SK-N-SH treated with all-trans-retinoic acid at 6 μM for 48 hours (cell line): ENCODE results near the gene TREX2.
A peak's percentile ranks its signal among the peaks of the same experiment; 100 is the strongest.
"Not testable (repeated sequence)": the region's sequence is repeated elsewhere in the genome, so short reads cannot be mapped to it uniquely, and the experiment has no call there.

Experiments
- ATAC-seq: fragments of 200-7000 bp; cut with Tn5 transposase; 3 replicates; pipeline ENCODE4 v1.9.1; 2020; ENCODE audit warnings: mild to moderate bottlenecking, moderate library complexity
- ARNTL ChIP-seq: fragments of 450-650 bp; formaldehyde crosslinking; IDR thresholded peaks from 2 replicates; pipeline ENCODE4 v1.5.0; 2020; ENCODE audit warnings: low read depth, mild to moderate bottlenecking, moderate library complexity, borderline replicate concordance
- BACH2 ChIP-seq: fragments of 250-450 bp; sonication (Bioruptor Pico); IDR thresholded peaks from 2 replicates; pipeline ENCODE4 v1.9.0; 2021; ENCODE audit warnings: mild to moderate bottlenecking, borderline replicate concordance
- CSDC2 ChIP-seq: fragments of 250-450 bp; sonication (Bioruptor Pico); IDR thresholded peaks from 2 replicates; pipeline ENCODE4 v1.5.0; 2020; ENCODE audit warnings: mild to moderate bottlenecking, moderate library complexity
- GLIS3 ChIP-seq: fragments of 250-450 bp; sonication (Bioruptor Pico); IDR thresholded peaks from 2 replicates; pipeline ENCODE4 v1.5.0; 2020; ENCODE audit warnings: mild to moderate bottlenecking, moderate library complexity
- OSR1 ChIP-seq: fragments of 250-450 bp; sonication (Bioruptor Pico); IDR thresholded peaks from 2 replicates; pipeline ENCODE4 v1.8.0; 2022; ENCODE audit warnings: moderate library complexity, mild to moderate bottlenecking, inconsistent platforms
- PPARA ChIP-seq: fragments of 250-450 bp; sonication (Bioruptor Pico); IDR thresholded peaks from 2 replicates; pipeline ENCODE4 v1.5.0; 2020; ENCODE audit warnings: mild to moderate bottlenecking, borderline replicate concordance
- RARB ChIP-seq: fragments of 250-450 bp; sonication (Bioruptor Pico); IDR thresholded peaks from 2 replicates; pipeline ENCODE4 v1.8.0; 2021; ENCODE audit warnings: mild to moderate bottlenecking, moderate library complexity
- TOX ChIP-seq: fragments of 250-450 bp; sonication (Bioruptor Pico); IDR thresholded peaks from 2 replicates; pipeline ENCODE4 v1.8.0; 2021; ENCODE audit warnings: mild to moderate bottlenecking, moderate library complexity, borderline replicate concordance
- ZC3H10 ChIP-seq: fragments of 250-450 bp; sonication (Bioruptor Pico); IDR thresholded peaks from 2 replicates; pipeline ENCODE4 v1.5.1; 2021; ENCODE audit warnings: mild to moderate bottlenecking, moderate library complexity
- ZFP3 ChIP-seq: fragments of 250-450 bp; sonication (Bioruptor Pico); IDR thresholded peaks from 2 replicates; pipeline ENCODE4 v1.5.0; 2020; ENCODE audit warnings: mild to moderate bottlenecking, moderate library complexity
- ZNF70 ChIP-seq: fragments of 450-650 bp; formaldehyde crosslinking; IDR thresholded peaks from 2 replicates; pipeline ENCODE4 v1.5.0; 2020; ENCODE audit warnings: mild to moderate bottlenecking, moderate library complexity
- TF ChIP-seq, protein P1 (sequence below): fragments of 250-450 bp; sonication (Bioruptor Pico); IDR thresholded peaks from 2 replicates; pipeline ENCODE4 v1.5.1; 2021; ENCODE audit warnings: mild to moderate bottlenecking, moderate library complexity
- TF ChIP-seq, protein P2 (sequence below): fragments of 250-450 bp; sonication (Bioruptor Pico); IDR thresholded peaks from 2 replicates; pipeline ENCODE4 v1.5.1; 2020; ENCODE audit warnings: low read depth, mild to moderate bottlenecking, moderate library complexity
- TF ChIP-seq, protein P3 (sequence below): fragments of 250-450 bp; sonication (Bioruptor Pico); IDR thresholded peaks from 2 replicates; pipeline ENCODE4 v1.8.0; 2020; ENCODE audit warnings: mild to moderate bottlenecking, moderate library complexity, borderline replicate concordance
- TF ChIP-seq, protein P4 (sequence below): fragments of 250-450 bp; sonication (Bioruptor Pico); IDR thresholded peaks from 2 replicates; pipeline ENCODE4 v1.8.0; 2021; ENCODE audit warnings: low read depth, mild to moderate bottlenecking, moderate library complexity, borderline replicate concordance
- TF ChIP-seq, protein P5 (sequence below): fragments of 250-450 bp; sonication (Bioruptor Pico); IDR thresholded peaks from 2 replicates; pipeline ENCODE4 v1.5.0; 2020; ENCODE audit warnings: mild to moderate bottlenecking, moderate library complexity

TREX2 gene

GRCh38 chrX:153405426-153405825, 40.4 kb downstream of the TREX2 start:
- TF ChIP-seq OSR1 (CRISPR knock-in tag) (no peak), PPARA (CRISPR knock-in tag) (no peak), ZC3H10 (no peak)
- ATAC-seq = no peak

DNA sequence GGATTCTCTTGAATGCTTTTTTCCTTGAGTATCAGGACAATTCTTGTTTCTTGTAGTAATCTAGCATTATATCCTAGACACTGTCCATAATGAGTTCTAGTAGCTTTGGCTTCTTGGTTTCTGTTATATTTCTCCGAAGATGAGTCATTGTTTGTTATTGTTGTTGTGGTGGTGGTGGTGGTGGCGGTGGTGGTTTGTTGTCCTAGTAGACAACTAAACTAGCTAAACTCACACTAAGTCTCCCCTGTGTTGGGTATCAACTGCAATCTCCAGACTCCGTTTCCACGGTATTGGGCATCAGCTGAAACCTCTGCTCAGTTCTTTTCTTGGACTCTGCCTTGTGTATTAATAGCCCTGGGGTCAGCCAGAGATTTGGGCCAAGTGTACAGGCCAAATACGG, 41.5 kb downstream of the TREX2 start:
- not testable (repeated sequence) for ATAC-seq

DNA sequence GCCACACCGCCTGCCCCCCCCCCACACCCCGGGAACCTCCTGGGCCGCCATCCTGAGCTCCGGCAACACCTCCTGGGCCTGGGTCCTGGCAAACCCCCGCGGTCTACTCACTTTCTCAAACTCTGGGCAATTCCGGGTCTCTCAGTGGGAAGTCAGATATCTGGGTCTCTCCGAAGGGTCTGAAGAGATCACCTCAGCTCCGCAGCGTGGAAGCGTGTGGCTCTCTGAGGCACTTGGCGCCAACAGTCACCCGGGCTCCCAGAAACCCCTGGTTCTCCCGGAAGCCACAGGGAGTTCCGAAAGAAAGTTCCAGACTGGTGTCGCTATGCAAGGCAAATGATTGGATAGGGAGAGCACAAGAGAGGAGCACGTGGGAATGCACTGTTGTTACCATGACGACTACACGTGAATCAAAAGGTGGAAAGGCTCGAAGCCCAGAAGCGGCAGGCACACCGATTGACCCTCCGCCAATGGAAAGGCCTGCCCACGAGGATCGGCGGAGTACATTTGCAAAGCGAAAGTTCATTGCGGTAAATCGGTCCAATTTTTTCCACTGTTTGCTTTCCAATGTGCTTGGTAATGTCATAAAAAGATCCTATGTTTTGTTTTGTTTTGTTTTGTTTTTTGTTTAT, 44.6 kb downstream of the TREX2 start, which contains the start of gene PNMA6E:
Gene PNMA6E, minus strand, starts transcription at position 218 of the 632 bp plus-strand sequence. CDS start 2,501 bp downstream, outside the sequence.
- no peak for ATAC-seq
- TF ChIP-seq PPARA (CRISPR knock-in tag) = no peak
- TF ChIP-seq, protein P1, sequence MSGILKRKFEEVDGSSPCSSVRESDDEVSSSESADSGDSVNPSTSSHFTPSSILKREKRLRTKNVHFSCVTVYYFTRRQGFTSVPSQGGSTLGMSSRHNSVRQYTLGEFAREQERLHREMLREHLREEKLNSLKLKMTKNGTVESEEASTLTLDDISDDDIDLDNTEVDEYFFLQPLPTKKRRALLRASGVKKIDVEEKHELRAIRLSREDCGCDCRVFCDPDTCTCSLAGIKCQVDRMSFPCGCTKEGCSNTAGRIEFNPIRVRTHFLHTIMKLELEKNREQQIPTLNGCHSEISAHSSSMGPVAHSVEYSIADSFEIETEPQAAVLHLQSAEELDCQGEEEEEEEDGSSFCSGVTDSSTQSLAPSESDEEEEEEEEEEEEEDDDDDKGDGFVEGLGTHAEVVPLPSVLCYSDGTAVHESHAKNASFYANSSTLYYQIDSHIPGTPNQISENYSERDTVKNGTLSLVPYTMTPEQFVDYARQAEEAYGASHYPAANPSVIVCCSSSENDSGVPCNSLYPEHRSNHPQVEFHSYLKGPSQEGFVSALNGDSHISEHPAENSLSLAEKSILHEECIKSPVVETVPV (CRISPR knock-in tag) = no peak
- no peak for TF ChIP-seq ZFP3 (CRISPR knock-in tag)
- TF ChIP-seq, protein P2, sequence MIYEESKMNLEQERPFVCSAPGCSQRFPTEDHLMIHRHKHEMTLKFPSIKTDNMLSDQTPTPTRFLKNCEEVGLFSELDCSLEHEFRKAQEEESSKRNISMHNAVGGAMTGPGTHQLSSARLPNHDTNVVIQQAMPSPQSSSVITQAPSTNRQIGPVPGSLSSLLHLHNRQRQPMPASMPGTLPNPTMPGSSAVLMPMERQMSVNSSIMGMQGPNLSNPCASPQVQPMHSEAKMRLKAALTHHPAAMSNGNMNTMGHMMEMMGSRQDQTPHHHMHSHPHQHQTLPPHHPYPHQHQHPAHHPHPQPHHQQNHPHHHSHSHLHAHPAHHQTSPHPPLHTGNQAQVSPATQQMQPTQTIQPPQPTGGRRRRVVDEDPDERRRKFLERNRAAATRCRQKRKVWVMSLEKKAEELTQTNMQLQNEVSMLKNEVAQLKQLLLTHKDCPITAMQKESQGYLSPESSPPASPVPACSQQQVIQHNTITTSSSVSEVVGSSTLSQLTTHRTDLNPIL (CRISPR knock-in tag) = no peak
- TF ChIP-seq TOX (CRISPR knock-in tag) = no peak
- TF ChIP-seq, protein P3, sequence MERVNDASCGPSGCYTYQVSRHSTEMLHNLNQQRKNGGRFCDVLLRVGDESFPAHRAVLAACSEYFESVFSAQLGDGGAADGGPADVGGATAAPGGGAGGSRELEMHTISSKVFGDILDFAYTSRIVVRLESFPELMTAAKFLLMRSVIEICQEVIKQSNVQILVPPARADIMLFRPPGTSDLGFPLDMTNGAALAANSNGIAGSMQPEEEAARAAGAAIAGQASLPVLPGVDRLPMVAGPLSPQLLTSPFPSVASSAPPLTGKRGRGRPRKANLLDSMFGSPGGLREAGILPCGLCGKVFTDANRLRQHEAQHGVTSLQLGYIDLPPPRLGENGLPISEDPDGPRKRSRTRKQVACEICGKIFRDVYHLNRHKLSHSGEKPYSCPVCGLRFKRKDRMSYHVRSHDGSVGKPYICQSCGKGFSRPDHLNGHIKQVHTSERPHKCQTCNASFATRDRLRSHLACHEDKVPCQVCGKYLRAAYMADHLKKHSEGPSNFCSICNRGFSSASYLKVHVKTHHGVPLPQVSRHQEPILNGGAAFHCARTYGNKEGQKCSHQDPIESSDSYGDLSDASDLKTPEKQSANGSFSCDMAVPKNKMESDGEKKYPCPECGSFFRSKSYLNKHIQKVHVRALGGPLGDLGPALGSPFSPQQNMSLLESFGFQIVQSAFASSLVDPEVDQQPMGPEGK = no peak
- TF ChIP-seq ARNTL = no peak
- TF ChIP-seq BACH2 (CRISPR knock-in tag) = no peak
- TF ChIP-seq, protein P4, sequence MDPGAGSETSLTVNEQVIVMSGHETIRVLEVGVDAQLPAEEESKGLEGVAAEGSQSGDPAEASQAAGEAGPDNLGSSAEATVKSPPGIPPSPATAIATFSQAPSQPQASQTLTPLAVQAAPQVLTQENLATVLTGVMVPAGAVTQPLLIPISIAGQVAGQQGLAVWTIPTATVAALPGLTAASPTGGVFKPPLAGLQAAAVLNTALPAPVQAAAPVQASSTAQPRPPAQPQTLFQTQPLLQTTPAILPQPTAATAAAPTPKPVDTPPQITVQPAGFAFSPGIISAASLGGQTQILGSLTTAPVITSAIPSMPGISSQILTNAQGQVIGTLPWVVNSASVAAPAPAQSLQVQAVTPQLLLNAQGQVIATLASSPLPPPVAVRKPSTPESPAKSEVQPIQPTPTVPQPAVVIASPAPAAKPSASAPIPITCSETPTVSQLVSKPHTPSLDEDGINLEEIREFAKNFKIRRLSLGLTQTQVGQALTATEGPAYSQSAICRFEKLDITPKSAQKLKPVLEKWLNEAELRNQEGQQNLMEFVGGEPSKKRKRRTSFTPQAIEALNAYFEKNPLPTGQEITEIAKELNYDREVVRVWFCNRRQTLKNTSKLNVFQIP (CRISPR knock-in tag) = no peak
- no peak for TF ChIP-seq RARB (CRISPR knock-in tag)
- no peak for TF ChIP-seq ZNF70
- no peak for TF ChIP-seq CSDC2 (CRISPR knock-in tag)
- no peak for TF ChIP-seq ZC3H10
- TF ChIP-seq, protein P5, sequence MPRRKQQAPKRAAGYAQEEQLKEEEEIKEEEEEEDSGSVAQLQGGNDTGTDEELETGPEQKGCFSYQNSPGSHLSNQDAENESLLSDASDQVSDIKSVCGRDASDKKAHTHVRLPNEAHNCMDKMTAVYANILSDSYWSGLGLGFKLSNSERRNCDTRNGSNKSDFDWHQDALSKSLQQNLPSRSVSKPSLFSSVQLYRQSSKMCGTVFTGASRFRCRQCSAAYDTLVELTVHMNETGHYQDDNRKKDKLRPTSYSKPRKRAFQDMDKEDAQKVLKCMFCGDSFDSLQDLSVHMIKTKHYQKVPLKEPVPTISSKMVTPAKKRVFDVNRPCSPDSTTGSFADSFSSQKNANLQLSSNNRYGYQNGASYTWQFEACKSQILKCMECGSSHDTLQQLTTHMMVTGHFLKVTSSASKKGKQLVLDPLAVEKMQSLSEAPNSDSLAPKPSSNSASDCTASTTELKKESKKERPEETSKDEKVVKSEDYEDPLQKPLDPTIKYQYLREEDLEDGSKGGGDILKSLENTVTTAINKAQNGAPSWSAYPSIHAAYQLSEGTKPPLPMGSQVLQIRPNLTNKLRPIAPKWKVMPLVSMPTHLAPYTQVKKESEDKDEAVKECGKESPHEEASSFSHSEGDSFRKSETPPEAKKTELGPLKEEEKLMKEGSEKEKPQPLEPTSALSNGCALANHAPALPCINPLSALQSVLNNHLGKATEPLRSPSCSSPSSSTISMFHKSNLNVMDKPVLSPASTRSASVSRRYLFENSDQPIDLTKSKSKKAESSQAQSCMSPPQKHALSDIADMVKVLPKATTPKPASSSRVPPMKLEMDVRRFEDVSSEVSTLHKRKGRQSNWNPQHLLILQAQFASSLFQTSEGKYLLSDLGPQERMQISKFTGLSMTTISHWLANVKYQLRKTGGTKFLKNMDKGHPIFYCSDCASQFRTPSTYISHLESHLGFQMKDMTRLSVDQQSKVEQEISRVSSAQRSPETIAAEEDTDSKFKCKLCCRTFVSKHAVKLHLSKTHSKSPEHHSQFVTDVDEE (CRISPR knock-in tag) = no peak

DNA sequence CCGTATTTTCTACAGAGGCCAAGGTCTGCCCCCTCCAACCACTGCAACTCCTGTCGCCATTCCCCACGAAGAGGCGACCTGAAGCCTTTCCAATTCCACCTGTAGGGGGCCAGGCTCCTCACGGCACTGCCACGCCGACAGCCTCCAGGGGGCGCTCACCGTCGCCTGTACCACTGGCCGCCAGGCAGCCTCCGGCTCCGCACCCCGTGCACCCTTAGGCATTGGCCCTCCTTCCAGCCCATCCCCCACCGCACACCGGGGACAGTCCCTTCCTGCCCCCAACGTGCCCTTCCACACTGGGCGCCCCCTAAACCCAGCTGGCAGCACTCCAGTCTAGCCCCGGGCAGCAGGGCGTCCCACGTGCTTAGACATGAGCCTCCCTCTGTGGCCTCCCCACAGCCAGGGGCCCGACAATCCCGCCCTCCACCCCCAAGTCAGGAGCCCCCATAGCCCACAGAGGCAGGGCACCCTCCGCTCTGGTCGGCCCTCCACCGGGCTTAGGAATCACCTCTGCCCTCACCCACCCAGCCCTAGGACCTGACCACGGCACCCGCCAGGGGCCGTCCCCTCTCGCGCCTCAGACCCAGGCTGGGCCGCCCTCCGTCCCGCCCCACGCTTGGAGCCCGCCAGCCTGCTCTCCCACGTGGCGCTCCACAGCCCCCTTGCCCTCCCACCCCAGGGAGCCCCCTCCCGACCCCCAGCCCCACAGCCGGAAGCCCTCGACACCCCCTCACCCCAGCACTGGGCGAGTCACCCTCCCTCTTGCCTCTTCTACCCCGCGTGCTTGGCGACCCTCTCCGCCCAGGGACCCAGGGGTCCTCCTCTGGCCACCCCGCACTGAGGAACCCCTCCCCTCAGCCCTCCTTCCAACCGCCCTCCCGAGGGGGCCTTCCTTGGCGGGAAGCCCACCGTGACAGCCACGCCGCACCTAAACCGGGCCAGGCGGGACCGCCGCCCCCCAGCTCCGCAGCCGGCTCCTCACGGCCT, 45.4 kb downstream of the TREX2 start:
- TF ChIP-seq GLIS3 = no peak
- TF ChIP-seq PPARA (CRISPR knock-in tag) = no peak
- peak; percentile 85 for ATAC-seq
